PFSK-1 (cell line): Measurements from ENCODE around the gene NUP62CL.

ENCODE experiments used
- FOXP2 ChIP-seq: optimal IDR thresholded peaks from 2 replicates; pipeline ENCODE3; 2011; ENCODE audit warnings: borderline replicate concordance, control low read depth, inconsistent platforms; ENCODE audit not compliant: insufficient read depth; ENCODE audit errors: extremely low read length, extremely low read depth
- POLR2AphosphoS5 ChIP-seq: IDR thresholded peaks from 2 replicates; pipeline ENCODE4 v1.6.1; 2012; ENCODE audit warnings: low read depth, mild to moderate bottlenecking, control low read depth, low read length, moderate library complexity
- REST ChIP-seq, 2 experiments: IDR thresholded peaks; 2 replicates each; pipeline versions ENCODE4 v1.6.1 to v1.8.0; 2011 to 2012; ENCODE audit warnings: low read depth in 2 of 2, low read length in 2 of 2, control low read depth in 1 of 2, inconsistent platforms in 1 of 2, mild to moderate bottlenecking in 1 of 2, moderate library complexity in 1 of 2; ENCODE audit not compliant: insufficient read depth in 1 of 2
- SIN3A ChIP-seq: IDR thresholded peaks from 2 replicates; pipeline ENCODE4 v1.6.1; 2012; ENCODE audit warnings: mild to moderate bottlenecking, low read length, moderate library complexity, borderline replicate concordance; ENCODE audit not compliant: insufficient read depth
- TAF1 ChIP-seq: IDR thresholded peaks from 2 replicates; pipeline ENCODE4 v1.6.1; 2012; ENCODE audit warnings: low read length, control low read depth, borderline replicate concordance; ENCODE audit not compliant: insufficient read depth

The NUP62CL gene

GRCh38 chrX:107199491-107199890 lies 6.7 kb downstream of the NUP62CL start:
- no peak for TF ChIP-seq TAF1
- no peak for TF ChIP-seq FOXP2
- TF ChIP-seq POLR2AphosphoS5 = no peak
- TF ChIP-seq REST (IDR thresholded peaks at IDR 0.05; ENCODE audit: insufficient read depth in 1 of 2, low read depth in 2 of 2, low read length in 2 of 2) = no peak
- TF ChIP-seq SIN3A = no peak

GRCh38 chrX:107197319-107197718 lies 8.9 kb downstream of the NUP62CL start:
- TF ChIP-seq SIN3A = no peak
- TF ChIP-seq REST (IDR thresholded peaks at IDR 0.05; ENCODE audit: insufficient read depth in 1 of 2, low read depth in 2 of 2, low read length in 2 of 2) = no peak
- TF ChIP-seq POLR2AphosphoS5 = no peak
- no peak for TF ChIP-seq FOXP2
- TF ChIP-seq TAF1 = no peak

GRCh38 chrX:107171369-107172102 lies 34.7 kb downstream of the NUP62CL start:
- no peak for TF ChIP-seq TAF1
- TF ChIP-seq SIN3A = no peak
- TF ChIP-seq REST (IDR thresholded peaks at IDR 0.05; ENCODE audit: insufficient read depth in 1 of 2, low read depth in 2 of 2, low read length in 2 of 2) = no peak
- no peak for TF ChIP-seq FOXP2
- no peak for TF ChIP-seq POLR2AphosphoS5

- TF ChIP-seq FOXP2 (no peak), REST (IDR thresholded peaks at IDR 0.05; ENCODE audit: insufficient read depth in 1 of 2, low read depth in 2 of 2, low read length in 2 of 2) (no peak), SIN3A (no peak), TAF1 (no peak), POLR2AphosphoS5 (no peak)
These were observed 37.5 kb downstream of the NUP62CL start for GRCh38 chrX:107168712-107169111.
